Activated effector memory CD4-positive, alpha-beta T cell treated with Interleukin-2 at 50 U/mL for 16 hours (primary cell): ENCODE results near the gene ACOT13.
"Not testable (repeated sequence)": the region's sequence is repeated elsewhere in the genome, so short reads cannot be mapped to it uniquely, and the experiment has no call there.

ENCODE experiments used
- DNase-seq: peaks from one replicate; pipeline ENCODE4 v3.0.0-alpha.2; 2020

ACOT13 gene

GRCh38 chr6:24692848-24693592, 26.1 kb downstream of the ACOT13 start:
- DNase-seq, result no peak

GRCh38 chr6:24694198-24694597, 27.3 kb downstream of the ACOT13 start:
- no peak for DNase-seq

GRCh38 chr6:24695635-24696034, 28.8 kb downstream of the ACOT13 start:
- DNase-seq, result not testable (repeated sequence)

- no peak for DNase-seq
Observed at GRCh38 chr6:24696097-24696496, 29.2 kb downstream of the ACOT13 start.

GRCh38 chr6:24699521-24700359, 32.9 kb downstream of the ACOT13 start:
- no peak for DNase-seq

GRCh38 chr6:24702720-24703282, 35.9 kb downstream of the ACOT13 start:
- no peak for DNase-seq

GRCh38 chr6:24704468-24704867, 37.6 kb downstream of the ACOT13 start:
- DNase-seq, result no peak

- no peak for DNase-seq
Observed at GRCh38 chr6:24708612-24709011, 41.7 kb downstream of the ACOT13 start.

- DNase-seq, result no peak
Observed at GRCh38 chr6:24709014-24709711, 42.3 kb downstream of the ACOT13 start.

- DNase-seq, result no peak
Observed at GRCh38 chr6:24710519-24711303, 43.8 kb downstream of the ACOT13 start.

- not testable (repeated sequence) for DNase-seq
Observed at GRCh38 chr6:24716602-24717148, 49.8 kb downstream of the ACOT13 start.

- no peak for DNase-seq
Observed at GRCh38 chr6:24718449-24719124, 51.7 kb downstream of the ACOT13 start.

GRCh38 chr6:24719125-24719971, 52.5 kb downstream of the ACOT13 start, which contains the start of gene C6orf62:
Gene C6orf62 (minus strand): TSS chr6:24719154. CDS start chr6:24718668, 486 bp downstream.
- DNase-seq, result peak; percentile 15

- peak; percentile 70 for DNase-seq
Observed at GRCh38 chr6:24720131-24720603, 53.3 kb downstream of the ACOT13 start.

- DNase-seq, result peak; percentile 100
Observed at GRCh38 chr6:24720604-24721460, 54.0 kb downstream of the ACOT13 start.

GRCh38 chr6:24721461-24722215, 54.8 kb downstream of the ACOT13 start:
- DNase-seq, result no peak

- DNase-seq, result no peak
Observed at GRCh38 chr6:24723270-24723669, 56.4 kb downstream of the ACOT13 start.

- DNase-seq, result not testable (repeated sequence)
Observed at GRCh38 chr6:24730653-24731052, 63.8 kb downstream of the ACOT13 start.
